Measurements from ENCODE around the gene HIVEP1.

Gene HIVEP1

GRCh38 chr6:12065321-12066140 lies 53.4 kb downstream of the HIVEP1 start:
- no peak overlapping the region for H3K27ac ChIP-seq
- TF ChIP-seq CTCF (IDR thresholded peaks at IDR 0.05) (no peak), ZFX (IDR thresholded peaks at IDR 0.05; ENCODE audit: borderline replicate concordance) (no peak)

- H3K27ac ChIP-seq = no peak overlapping the region
- TF ChIP-seq CTCF (IDR thresholded peaks at IDR 0.05) = no peak
- TF ChIP-seq ZFX (IDR thresholded peaks at IDR 0.05; ENCODE audit: borderline replicate concordance) = no peak
These were observed 54.2 kb downstream of the HIVEP1 start for GRCh38 chr6:12066297-12066696.

- no peak overlapping the region for H3K27ac ChIP-seq
- no peak for TF ChIP-seq CTCF (IDR thresholded peaks at IDR 0.05)
- TF ChIP-seq ZFX (IDR thresholded peaks at IDR 0.05; ENCODE audit: borderline replicate concordance) = no peak
These were observed 56.9 kb downstream of the HIVEP1 start for GRCh38 chr6:12068899-12069557.

- no peak for TF ChIP-seq CTCF (IDR thresholded peaks at IDR 0.05)
- no peak for TF ChIP-seq ZFX (IDR thresholded peaks at IDR 0.05; ENCODE audit: borderline replicate concordance)
- no peak overlapping the region for H3K27ac ChIP-seq
These were observed 57.9 kb downstream of the HIVEP1 start for GRCh38 chr6:12069891-12070529.

GRCh38 chr6:12071064-12071615 lies 59.0 kb downstream of the HIVEP1 start:
- no peak overlapping the region for H3K27ac ChIP-seq
- TF ChIP-seq CTCF (IDR thresholded peaks at IDR 0.05) = no peak
- no peak for TF ChIP-seq ZFX (IDR thresholded peaks at IDR 0.05; ENCODE audit: borderline replicate concordance)

GRCh38 chr6:12075067-12075563 lies 63.0 kb downstream of the HIVEP1 start:
- H3K27ac ChIP-seq = no peak overlapping the region
- TF ChIP-seq CTCF (IDR thresholded peaks at IDR 0.05) = peak; percentile 31; the same call in 1 of the 2 replicates
- no peak for TF ChIP-seq ZFX (IDR thresholded peaks at IDR 0.05; ENCODE audit: borderline replicate concordance)
